Measurements from ENCODE around the gene TBC1D17.

GRCh38 chr19:49857838-49858087 is 19.7 kb upstream of the TBC1D17 start:
- TF ChIP-seq CTCF (IDR thresholded peaks at IDR 0.05; ENCODE audit: poor library complexity, severe bottlenecking) = no peak
- no peak for TF ChIP-seq EP300 (conservative IDR thresholded peaks at IDR 0.05; ENCODE audit: poor library complexity, severe bottlenecking)
- TF ChIP-seq POLR2AphosphoS5 (IDR thresholded peaks at IDR 0.05) = no peak
- no peak for TF ChIP-seq MXI1 (conservative IDR thresholded peaks at IDR 0.05; ENCODE audit: poor library complexity, severe bottlenecking)
- TF ChIP-seq TAF1 (IDR thresholded peaks at IDR 0.05; ENCODE audit: low read depth) = no peak

Data from neural cell (in vitro differentiated cells).